Heart right ventricle (tissue), 16 donors: ENCODE results near the gene SPEG. TPM values are rescaled to one million over a fixed set of nuclear protein-coding genes. Genes with fewer than 3 reads are reported as not detected.
A peak's percentile ranks its signal among the peaks of the same experiment; 100 is the strongest.

Experiments used
- ATAC-seq, 8 donors: fragments of 200-7000 bp; cut with Tn5 transposase; one replicate each; pipeline ENCODE4 v1.9.1; 2020; ENCODE audit warnings: mild to moderate bottlenecking in 8 of 8, moderate library complexity in 8 of 8, moderate number of reproducible peaks in 1 of 8
- DNase-seq, 2 donors: peaks; one replicate each; pipeline ENCODE4 v3.0.0-alpha.2; 2020
- H3K27ac ChIP-seq, 10 donors: fragments of 200-600 bp; sonication (generic) in 2 of 10; one replicate each; pipeline versions ENCODE4 v1.5.0 to v1.8.0; 2020 to 2022; ENCODE audit warnings: mild to moderate bottlenecking in 3 of 10
- H3K27me3 ChIP-seq, 7 donors: fragments of 200-600 bp; one replicate each; pipeline ENCODE4 v1.8.0; 2021 to 2022; ENCODE audit warnings: mild to moderate bottlenecking in 2 of 7
- H3K36me3 ChIP-seq, 9 donors: fragments of 200-600 bp; sonication (generic) in 1 of 9; one replicate each; pipeline versions ENCODE4 v1.5.0 to v1.8.0; 2020 to 2022; ENCODE audit warnings: mild to moderate bottlenecking in 2 of 9
- H3K4me1 ChIP-seq, 9 donors: fragments of 200-600 bp; sonication (generic) in 1 of 9; one replicate each; pipeline versions ENCODE4 v1.5.0 to v1.8.0; 2020 to 2022; ENCODE audit warnings: mild to moderate bottlenecking in 4 of 9
- H3K4me3 ChIP-seq, 10 donors: fragments of 200-600 bp; sonication (generic) in 2 of 10; one replicate each; pipeline versions ENCODE4 v1.5.0 to v1.8.0; 2020 to 2022; ENCODE audit warnings: mild to moderate bottlenecking in 7 of 10, moderate library complexity in 2 of 10
- H3K9me3 ChIP-seq, 11 donors: fragments of 200-600 bp in 10 of 11; sonication (generic) in 2 of 11; one replicate each; pipeline versions ENCODE4 v1.5.0 to v1.8.0; 2013 to 2022; ENCODE audit warnings: mild to moderate bottlenecking in 2 of 11, control low read depth in 1 of 11, moderate library complexity in 1 of 11
- CTCF ChIP-seq, 9 donors: fragments of 200-600 bp; sonication (generic) in 2 of 9; IDR thresholded peaks; one replicate each; pipeline versions ENCODE4 v1.5.0 to v1.8.0; 2021 to 2022; ENCODE audit warnings: antibody characterized with exemption in 9 of 9, mild to moderate bottlenecking in 5 of 9, moderate library complexity in 1 of 9
- WGBS, 2 donors: extraction: QIAGEN DNeasy Blood & Tissue Kit; methylation state at CpG; one replicate each; pipeline ENCODE4 v1.1.7; 2013; ENCODE audit warnings: inconsistent platforms in 1 of 2; 5-methylcytosine and 5-hydroxymethylcytosine counted together
- intact Hi-C, 10 donors: fragments of 100-400 bp; cut with DNase I; formaldehyde crosslinking; loops; one replicate each; pipeline versions ENCODE4 v1.11.1 to v1.14.2; 2022
- polyA plus RNA-seq, 2 donors: library from polyadenylated mRNA; stranded (reverse); fragments of 200-250 nt; gene quantifications; one replicate each; pipeline ENCODE4 v1.2.3, GENCODE V29; 2013
- total RNA-seq, 10 donors: library from RNA; stranded (reverse); fragmentation: NEBNext Ultra II Directional in 3 of 10; extraction: Animal tissue kit (Norgen Biotek cat#: 25700) in 3 of 10; gene quantifications; one replicate each; pipeline versions ENCODE4 v1.2.1 to v1.2.4, GENCODE V29; 2021 to 2023
- donor health status: Arrhythmogenic right ventricular cardiomyopathy.
- donor health status: ischemic (EF 13 %, LVEDD 7.1; RV severe dilation, severe dysfunction).
- donor health status: healthy with polysubstance abuse.
- donor health status: DM: no; HTN: yes; CAD: no.
- donor health status: DM: no; HTN: no; CAD: no.
- donor health status: ischemic (EF 25% LVEDD 6.9; RV normal size, moderate dysfunction).
- donor health status: ischemic (EF 25% LVEDD 5.7; RV mildly dilated, moderate dysfunction).
- donor health status: healthy.
- donor health status: DM: yes; HTN: yes; CAD: no.
- donor health status: Ischemic cardiomyopathy.
- donor health status: ischemic (EF 35%, LVEDD 5.7; RV mildly dilated, moderate dysfunction).
- donor health status: nonischemic (EF 11% LVEDD 7.7; RV severe dilation, severe dysfunction).
- donor health status: DM: yes; HTN: yes; CAD: no.
- donor health status: PGD.
- donor health status: ischemic (EF 29% LVEDD 5.4; RV normal size, mild dysfunction).
- donor health status: nonischemic (EF 23%, LVEDD 6.1; RV moderate dilation, normal function).

The SPEG gene
- total and polyA plus RNA-seq, 12 donors: 62.9 to 151 (median 120) TPM

- DNase-seq (no peak), ATAC-seq (no peak)
- WGBS, 2 donors: 76 to 80% methylated on average over 17 of the region's 17 CpGs
- H3K4me1 ChIP-seq: peaks cover 0 to 37% (median 20%) of the 10 kb centered on the region in 9 donors
- H3K4me3 ChIP-seq: no peak overlapping the region
- TF ChIP-seq CTCF (IDR thresholded peaks at IDR 0.05): no peak
- H3K27ac ChIP-seq: no peak overlapping the region
- peaks cover 0 to 56% (median 31%) of the 10 kb centered on the region in 9 donors for H3K36me3 ChIP-seq
- peaks cover 0 to 33% (median 18%) of the 10 kb centered on the region in 7 donors for H3K27me3 ChIP-seq
- H3K9me3 ChIP-seq: no peaks in the 10 kb centered on the region
- intact Hi-C loops: no loop called here
Measured at GRCh38 chr2:219506802-219507526, 72.3 kb downstream of the SPEG start.

- no peak for DNase-seq
Measured at GRCh38 chr2:219507581-219508443, 73.2 kb downstream of the SPEG start.

GRCh38 chr2:219508444-219508734, 73.7 kb downstream of the SPEG start:
- Histone ChIP-seq H3K4me3 (no peak overlapping the region), H3K36me3 (peaks cover 0 to 42% (median 30%) of the 10 kb centered on the region in 9 donors), H3K27ac (no peak overlapping the region), H3K27me3 (peaks cover 0 to 47% (median 33%) of the 10 kb centered on the region in 7 donors), H3K9me3 (no peaks in the 10 kb centered on the region), H3K4me1 (peaks cover 0 to 46% (median 20%) of the 10 kb centered on the region in 9 donors)
- TF ChIP-seq CTCF (IDR thresholded peaks at IDR 0.05): no peak
- DNase-seq (no peak), ATAC-seq (no peak)
- 61 to 62% methylated on average over 4 of the region's 4 CpGs for WGBS, 2 donors
- intact Hi-C loops: no loop called here

More at GRCh38 chr2:219507581-219508443, 73.2 kb downstream of the SPEG start:
- peak in 6 of 8 donors; percentile 22 to 51 (median 32) for ATAC-seq
- Histone ChIP-seq H3K27me3 (peaks cover 0 to 42% (median 27%) of the 10 kb centered on the region in 7 donors), H3K27ac (no peak overlapping the region), H3K4me3 (no peak overlapping the region), H3K36me3 (peaks cover 0 to 47% (median 31%) of the 10 kb centered on the region in 9 donors), H3K4me1 (peaks cover 0 to 45% (median 20%) of the 10 kb centered on the region in 9 donors), H3K9me3 (no peaks in the 10 kb centered on the region)
- no peak for TF ChIP-seq CTCF (IDR thresholded peaks at IDR 0.05)
- intact Hi-C loops: no loop called here
- 42 to 51% methylated on average over 8 of the region's 8 CpGs for WGBS, 2 donors

GRCh38 chr2:219508971-219509779, 74.5 kb downstream of the SPEG start:
- peaks cover 2 to 52% (median 27%) of the 10 kb centered on the region in 9 donors for H3K4me1 ChIP-seq
- DNase-seq: no peak
- no peak overlapping the region for H3K27ac ChIP-seq
- TF ChIP-seq CTCF (IDR thresholded peaks at IDR 0.05): no peak
- intact Hi-C loops: no loop called here
- peak overlapping the region in 1 of 10 donors; percentile 27 for H3K4me3 ChIP-seq
- H3K27me3 ChIP-seq: peaks cover 0 to 55% (median 41%) of the 10 kb centered on the region in 7 donors
- H3K36me3 ChIP-seq: peaks cover 0 to 34% (median 22%) of the 10 kb centered on the region in 9 donors
- ATAC-seq: peak in 7 of 8 donors; percentile 2 to 18 (median 9)
- 9 to 15% methylated on average over 13 to 14 of the region's 14 CpGs for WGBS, 2 donors
- no peaks in the 10 kb centered on the region for H3K9me3 ChIP-seq
